K562 (cell line): ENCODE measurements around the gene CSK. TPM values are rescaled to one million over a fixed set of nuclear protein-coding genes. Genes with fewer than 3 reads are reported as not detected.

Source experiments
- BDP1 ChIP-seq: IDR thresholded peaks from 3 replicates; pipeline ENCODE4 v1.6.1; 2011; ENCODE audit not compliant: insufficient read length, insufficient read depth
- EHMT2 ChIP-seq: fragments of 450-650 bp; IDR thresholded peaks from 2 replicates; pipeline ENCODE4 v1.6.1; 2018; ENCODE audit warnings: antibody characterized with exemption
- MGA ChIP-seq: fragments of 450-650 bp; IDR thresholded peaks from 2 replicates; pipeline ENCODE4 v1.6.1; 2016; ENCODE audit warnings: mild to moderate bottlenecking, moderate library complexity
- MTF1 ChIP-seq: fragments of 250-450 bp; sonication (Bioruptor Pico); IDR thresholded peaks from 2 replicates; pipeline ENCODE4 v1.9.0; 2021; ENCODE audit warnings: moderate library complexity, mild to moderate bottlenecking, inconsistent platforms, borderline replicate concordance
- NR2F6 ChIP-seq: fragments of 450-650 bp; formaldehyde crosslinking; IDR thresholded peaks from 2 replicates; pipeline ENCODE4 v1.4.0; 2020; ENCODE audit warnings: mild to moderate bottlenecking
- SIRT6 ChIP-seq: IDR thresholded peaks from one replicate; pipeline ENCODE4 v1.6.1; 2012; ENCODE audit warnings: low read depth, mild to moderate bottlenecking, control low read depth, inconsistent platforms, low read length, moderate library complexity
- THAP7 ChIP-seq: fragments of 250-450 bp; sonication (Bioruptor Pico); IDR thresholded peaks from 2 replicates; pipeline ENCODE4 v1.5.0; 2021
- ZNF143 ChIP-seq: sonication (generic); formaldehyde crosslinking; IDR thresholded peaks from 2 replicates; pipeline ENCODE4 v1.9.0; 2022; ENCODE audit warnings: mild to moderate bottlenecking, missing genetic modification reagents
- ZNF277 ChIP-seq: fragments of 250-450 bp; sonication (Bioruptor Pico); IDR thresholded peaks from 2 replicates; pipeline ENCODE4 v1.8.0; 2022; ENCODE audit warnings: inconsistent platforms, mild to moderate bottlenecking, moderate library complexity, borderline replicate concordance
- polyA plus RNA-seq, 8 experiments: library from polyadenylated mRNA; depleted of rRNA in 4 of 8; stranded (reverse) in 5 of 8; unstranded in 3 of 8; fragments of >200 nt; fragmentation: Nextera tagmentation in 2 of 8; fragmentation: Illumina TruSeq in 1 of 8; extraction: Ambion mirVana in 2 of 8; extraction: Trizol in 1 of 8; gene quantifications; 2 replicates each; pipeline versions ENCODE4 v1.2.1 to v1.2.3, GENCODE V29; 2011 to 2014; ENCODE audit warnings: inconsistent platforms in 1 of 8, missing spikeins in 1 of 8
- total RNA-seq, 7 experiments: library from RNA; depleted of rRNA in 6 of 7; stranded (reverse); fragments of >200 nt in 6 of 7; fragmentation: Illumina TruSeq in 2 of 7; extraction: Trizol in 2 of 7; gene quantifications; 2 replicates each; pipeline versions ENCODE4 v1.2.1 to v1.2.3, GENCODE V29; 2011 to 2021; ENCODE audit warnings: low replicate concordance in 1 of 7

The CSK gene
- total and polyA plus RNA-seq, 9 of the 15 experiments (the other 6 are each of a cell fraction or from before 2014, with no cell fraction given) = 1.5 to 112 (median 22.5) TPM

GRCh38 chr15:74826364-74826819 lies 44.5 kb downstream of the CSK start, which contains the start of gene CPLX3 (continued):
- TF ChIP-seq MGA = no peak
- TF ChIP-seq MTF1 (CRISPR knock-in tag) = no peak
- TF ChIP-seq ZNF277 = no peak
- no peak for TF ChIP-seq BDP1
- TF ChIP-seq ZNF143 (CRISPR knock-in tag) = no peak
- TF ChIP-seq THAP7 (CRISPR knock-in tag) = no peak
- no peak for TF ChIP-seq NR2F6
- TF ChIP-seq SIRT6 = no peak
- TF ChIP-seq EHMT2 = peak; percentile 87
